Heart left ventricle (tissue), 16 donors: ENCODE data around the gene CDCA4. TPM values are rescaled to one million over a fixed set of nuclear protein-coding genes. Genes with fewer than 3 reads are reported as not detected.

Experiments used
- ATAC-seq, 4 donors: fragments of 200-7000 bp; cut with Tn5 transposase; one replicate each; pipeline ENCODE4 v1.9.1; 2020 to 2022; ENCODE audit warnings: moderate library complexity in 4 of 4, mild to moderate bottlenecking in 3 of 4, moderate number of reproducible peaks in 1 of 4
- DNase-seq, 5 donors: peaks; one replicate each; pipeline ENCODE4 v3.0.0-alpha.2; 2020
- H3K27ac ChIP-seq, 12 donors: fragments of 200-600 bp; sonication (generic) in 4 of 12; one replicate each; pipeline versions ENCODE4 v1.5.0 to v1.8.0; 2016 to 2022; ENCODE audit warnings: mild to moderate bottlenecking in 2 of 12
- H3K27me3 ChIP-seq, 9 donors: fragments of 200-600 bp; sonication (generic) in 2 of 9; one replicate each; pipeline versions ENCODE4 v1.5.1 to v1.8.0; 2016 to 2022; ENCODE audit warnings: mild to moderate bottlenecking in 3 of 9
- H3K36me3 ChIP-seq, 9 donors: fragments of 200-600 bp; sonication (generic) in 2 of 9; one replicate each; pipeline versions ENCODE4 v1.5.0 to v1.8.0; 2018 to 2022; ENCODE audit warnings: mild to moderate bottlenecking in 2 of 9
- H3K4me1 ChIP-seq, 12 donors: fragments of 200-600 bp; sonication (generic) in 4 of 12; one replicate each; pipeline versions ENCODE4 v1.5.0 to v1.8.0; 2016 to 2022; ENCODE audit warnings: mild to moderate bottlenecking in 3 of 12
- H3K4me3 ChIP-seq, 12 donors: fragments of 200-600 bp; sonication (generic) in 4 of 12; one replicate each; pipeline versions ENCODE4 v1.5.0 to v1.8.0; 2017 to 2022; ENCODE audit warnings: mild to moderate bottlenecking in 9 of 12, moderate library complexity in 4 of 12
- H3K9me3 ChIP-seq, 12 donors: fragments of 200-600 bp; sonication (generic) in 4 of 12; one replicate each; pipeline versions ENCODE4 v1.5.0 to v1.8.0; 2016 to 2022; ENCODE audit warnings: mild to moderate bottlenecking in 1 of 12
- CTCF ChIP-seq, 12 donors: fragments of 200-600 bp; sonication (generic) in 4 of 12; IDR thresholded peaks; one replicate each; pipeline versions ENCODE4 v1.5.0 to v1.8.0; 2018 to 2022; ENCODE audit warnings: antibody characterized with exemption in 12 of 12, mild to moderate bottlenecking in 5 of 12
- POLR2A ChIP-seq, 2 donors: fragments of 450-650 bp; IDR thresholded peaks; one replicate each; pipeline ENCODE4 v1.6.1; 2017; ENCODE audit warnings: antibody characterized with exemption in 2 of 2, mild to moderate bottlenecking in 2 of 2, moderate library complexity in 2 of 2
- WGBS, 4 donors: extraction: QIAGEN DNeasy Blood & Tissue Kit in 2 of 4; methylation state at CpG; one replicate each; pipeline versions ENCODE4 v1.1.5 to v1.1.7; 2013 to 2018; 5-methylcytosine and 5-hydroxymethylcytosine counted together
- intact Hi-C, 10 donors: fragments of 100-400 bp; cut with DNase I; formaldehyde crosslinking; loops; one replicate each; pipeline versions ENCODE4 v1.11.1 to v1.14.2; 2022
- polyA plus RNA-seq, 2 donors: library from polyadenylated mRNA; stranded (reverse); fragments of 200-250 nt; gene quantifications; one replicate each; pipeline ENCODE4 v1.2.3, GENCODE V29; 2013
- total RNA-seq, 9 donors: library from RNA; depleted of rRNA in 2 of 9; stranded (reverse); fragments of >200 nt in 2 of 9; fragmentation: NEBNext Ultra II Directional in 3 of 9; extraction: Animal tissue kit (Norgen Biotek cat#: 25700) in 3 of 9; gene quantifications; one replicate each; pipeline versions ENCODE4 v1.1.0 to v1.2.4, GENCODE V29; 2016 to 2023
- donor health status: ischemic (EF 13 %, LVEDD 7.1; RV severe dilation, severe dysfunction).
- donor health status: healthy with polysubstance abuse.
- donor health status: DM: no; HTN: yes; CAD: no.
- donor health status: DM: no; HTN: no; CAD: no.
- donor health status: ischemic (EF 25% LVEDD 6.9; RV normal size, moderate dysfunction).
- donor health status: ischemic (EF 25% LVEDD 5.7; RV mildly dilated, moderate dysfunction).
- donor health status: healthy.
- donor health status: DM: yes; HTN: yes; CAD: no.
- donor health status: ischemic (EF 35%, LVEDD 5.7; RV mildly dilated, moderate dysfunction).
- donor health status: nonischemic (EF 11% LVEDD 7.7; RV severe dilation, severe dysfunction).
- donor health status: DM: yes; HTN: yes; CAD: no.
- donor health status: PGD.
- donor health status: ischemic (EF 29% LVEDD 5.4; RV normal size, mild dysfunction).
- donor health status: nonischemic (EF 23%, LVEDD 6.1; RV moderate dilation, normal function).

The CDCA4 gene
- total and polyA plus RNA-seq, 11 donors: 1.4 to 6.0 (median 2.4) TPM

- peak overlapping the region in 1 of 12 donors; percentile 19 for H3K27ac ChIP-seq
- no peaks in the 10 kb centered on the region for H3K9me3 ChIP-seq
- intact Hi-C loops: loop anchor here in 1 of 10 donors (5.0 kb wide), 1 partner anchor 35 kb away; the partner anchor contains the start of gene AHNAK2
- ATAC-seq: peak; percentile 42 to 81 (median 72)
- H3K36me3 ChIP-seq: peaks cover 0 to 47% (median 22%) of the 10 kb centered on the region in 9 donors
- H3K4me3 ChIP-seq: no peak overlapping the region
- peaks cover 0 to 15% (median 8%) of the 10 kb centered on the region in 12 donors for H3K4me1 ChIP-seq
- 59 to 71% (median 69%) methylated on average over 21 to 23 of the region's 23 CpGs for WGBS, 4 donors
- no peak for TF ChIP-seq POLR2A (IDR thresholded peaks at IDR 0.05)
- peak in 9 of 12 donors; percentile 20 to 53 (median 40) for TF ChIP-seq CTCF (IDR thresholded peaks at IDR 0.05)
- no peak for DNase-seq
- no peaks in the 10 kb centered on the region for H3K27me3 ChIP-seq
These were observed 8.5 kb downstream of the CDCA4 start for GRCh38 chr14:105012171-105012985.

- H3K27me3 ChIP-seq: no peaks in the 10 kb centered on the region
- no peak overlapping the region for H3K4me3 ChIP-seq
- peaks cover 0 to 47% (median 22%) of the 10 kb centered on the region in 9 donors for H3K36me3 ChIP-seq
- ATAC-seq: no peak
- 80 to 86% (median 84%) methylated on average over 25 to 29 of the region's 29 CpGs for WGBS, 4 donors
- peak overlapping the region in 1 of 12 donors; percentile 39 for H3K27ac ChIP-seq
- intact Hi-C loops: loop anchor here in 1 of 10 donors (5.0 kb wide), 1 partner anchor 34 kb away; the partner anchor contains the start of gene AHNAK2
- no peaks in the 10 kb centered on the region for H3K9me3 ChIP-seq
- peaks cover 0 to 15% (median 8%) of the 10 kb centered on the region in 12 donors for H3K4me1 ChIP-seq
- no peak for DNase-seq
- no peak for TF ChIP-seq POLR2A (IDR thresholded peaks at IDR 0.05)
- no peak for TF ChIP-seq CTCF (IDR thresholded peaks at IDR 0.05)
These were observed 9.4 kb downstream of the CDCA4 start for GRCh38 chr14:105011312-105011990.

- Histone ChIP-seq H3K36me3 (peaks cover 0 to 47% (median 22%) of the 10 kb centered on the region in 9 donors), H3K27ac (peak overlapping the region in 1 of 12 donors; percentile 39), H3K4me1 (peaks cover 0 to 15% (median 8%) of the 10 kb centered on the region in 12 donors), H3K27me3 (no peaks in the 10 kb centered on the region), H3K4me3 (no peak overlapping the region), H3K9me3 (no peaks in the 10 kb centered on the region)
- WGBS, 4 donors: 73 to 86% (median 84%) methylated on average over 13 to 17 of the region's 17 CpGs
- intact Hi-C loops: loop anchor here in 1 of 10 donors (5.0 kb wide), 1 partner anchor 34 kb away; the partner anchor contains the start of gene AHNAK2
- ATAC-seq (no peak), DNase-seq (no peak)
- TF ChIP-seq CTCF (IDR thresholded peaks at IDR 0.05) (no peak), POLR2A (IDR thresholded peaks at IDR 0.05) (no peak)
These were observed 10.0 kb downstream of the CDCA4 start for GRCh38 chr14:105010891-105011291.

- Histone ChIP-seq H3K9me3 (no peaks in the 10 kb centered on the region), H3K27me3 (no peaks in the 10 kb centered on the region), H3K27ac (peak overlapping the region in 1 of 12 donors; percentile 39), H3K4me3 (no peak overlapping the region), H3K4me1 (peaks cover 0 to 15% (median 8%) of the 10 kb centered on the region in 12 donors), H3K36me3 (peaks cover 0 to 47% (median 22%) of the 10 kb centered on the region in 9 donors)
- ATAC-seq (no peak), DNase-seq (no peak)
- WGBS, 4 donors: 85 to 91% (median 86%) methylated on average over 4 of the region's 4 CpGs
- TF ChIP-seq CTCF (IDR thresholded peaks at IDR 0.05) (no peak), POLR2A (IDR thresholded peaks at IDR 0.05) (no peak)
- intact Hi-C loops: loop anchor here in 1 of 10 donors (5.0 kb wide), 1 partner anchor 33 kb away; the partner anchor contains the start of gene AHNAK2
These were observed 10.8 kb downstream of the CDCA4 start for GRCh38 chr14:105010106-105010505.
